ENCODE data around the gene PITX3. TPM values are rescaled to one million over a fixed set of nuclear protein-coding genes. Genes with fewer than 3 reads are reported as not detected.
"Not testable (repeated sequence)": the region's sequence is repeated elsewhere in the genome, so short reads cannot be mapped to it uniquely, and the experiment has no call there.

PITX3 gene
- total RNA-seq, 4 donors from 2014 or later: 0.30 TPM; not detected in 3

DNA sequence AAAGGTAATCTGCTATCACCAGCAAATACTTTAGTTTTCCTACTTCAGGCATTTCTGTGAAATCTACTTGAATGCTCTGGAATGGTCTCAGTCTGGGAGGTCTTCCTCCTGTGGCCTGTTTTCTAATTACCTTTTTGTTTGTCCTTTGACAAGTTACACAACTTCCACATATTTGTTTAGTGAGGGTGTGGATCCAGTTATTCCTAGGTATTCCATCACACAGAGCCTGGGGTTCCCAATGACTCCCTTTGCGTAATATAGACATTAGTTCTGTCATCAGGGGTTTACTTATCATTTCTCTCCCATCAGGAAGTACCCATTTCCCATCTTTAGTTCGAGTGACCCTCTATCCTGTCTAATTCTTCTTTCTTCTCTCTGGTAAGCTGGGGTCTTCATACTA, 43.3 kb downstream of the PITX3 start:
- TF ChIP-seq POLR2A (IDR thresholded peaks at IDR 0.05) (no peak), EP300 (IDR thresholded peaks at IDR 0.05) (no peak), POLR2AphosphoS5 (IDR thresholded peaks at IDR 0.05) (no peak), CTCF (IDR thresholded peaks at IDR 0.05) (no peak)
- H3K36me3 ChIP-seq: no peaks in the 10 kb centered on the region
- no peaks in the 10 kb centered on the region for H3K9me3 ChIP-seq
- 45 to 65% methylated on average over 2 of the region's 2 CpGs for WGBS, 2 donors (ENCODE audit: low coverage in 1 of 2)
- H3K27ac ChIP-seq: no peak overlapping the region
- peaks cover 19% of the 10 kb centered on the region for H3K27me3 ChIP-seq
- no peak overlapping the region for H3K4me3 ChIP-seq
- no peaks in the 10 kb centered on the region for H3K4me1 ChIP-seq
- ATAC-seq: no peak

DNA sequence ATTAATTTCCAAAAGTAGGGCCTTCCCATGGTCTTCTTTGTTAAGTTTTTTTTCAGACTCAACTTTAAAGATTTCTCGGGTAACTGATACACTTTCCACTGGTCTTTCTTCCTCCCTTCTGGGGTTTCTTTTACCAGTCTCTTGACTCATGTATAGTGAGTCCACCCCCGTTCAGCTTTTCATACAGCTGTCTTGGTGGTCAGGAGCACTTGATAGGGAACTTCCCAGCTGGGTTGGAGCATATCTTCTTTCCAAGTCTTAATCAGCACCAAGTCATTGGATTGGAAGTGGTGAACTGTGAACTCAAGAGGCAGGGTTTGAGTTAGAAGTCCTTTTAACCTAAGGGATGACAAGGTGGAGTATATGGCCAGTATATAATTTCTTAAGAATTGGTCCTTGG, 44.4 kb downstream of the PITX3 start:
- no peaks in the 10 kb centered on the region for H3K4me1 ChIP-seq
- 65% methylated on average over 2 of the region's 2 CpGs; no CpG with 5 or more reads in 1 of the 2 donors for WGBS, 2 donors (ENCODE audit: low coverage in 1 of 2)
- TF ChIP-seq EP300 (IDR thresholded peaks at IDR 0.05) (no peak), POLR2AphosphoS5 (IDR thresholded peaks at IDR 0.05) (no peak), POLR2A (IDR thresholded peaks at IDR 0.05) (no peak), CTCF (IDR thresholded peaks at IDR 0.05) (no peak)
- H3K27ac ChIP-seq: no peak overlapping the region
- no peak overlapping the region for H3K4me3 ChIP-seq
- no peaks in the 10 kb centered on the region for H3K9me3 ChIP-seq
- H3K36me3 ChIP-seq: no peaks in the 10 kb centered on the region
- H3K27me3 ChIP-seq: peaks cover 19% of the 10 kb centered on the region
- no peak for ATAC-seq

DNA sequence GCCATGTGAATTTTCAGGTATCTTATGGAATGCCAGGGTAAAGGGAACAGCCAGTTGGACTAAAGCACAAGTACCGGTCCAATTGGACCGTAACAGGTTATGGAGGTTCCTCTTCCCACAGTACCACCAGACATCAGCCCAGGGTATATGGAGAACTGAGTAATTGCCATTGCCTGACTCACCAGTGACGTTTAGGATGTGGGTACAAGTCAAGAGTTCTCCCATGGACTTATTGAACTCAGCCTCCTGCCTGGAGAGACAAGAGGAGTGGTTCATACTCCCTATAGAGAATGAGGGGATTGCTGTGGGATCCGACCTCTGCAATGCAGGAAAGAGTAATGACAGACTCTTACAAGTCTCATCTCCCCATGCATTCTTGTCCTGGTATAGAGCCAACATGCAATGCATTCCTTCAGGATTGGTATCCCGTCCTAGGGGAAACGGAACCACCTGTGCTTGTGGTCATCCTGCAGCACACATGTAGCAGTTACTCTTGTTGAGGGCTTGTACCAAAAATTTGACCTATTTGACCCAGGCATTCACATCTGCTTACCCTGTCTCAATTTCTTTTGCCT, 45.9 kb downstream of the PITX3 start:
- TF ChIP-seq POLR2A (IDR thresholded peaks at IDR 0.05): no peak
- TF ChIP-seq POLR2AphosphoS5 (IDR thresholded peaks at IDR 0.05): no peak
- TF ChIP-seq CTCF (IDR thresholded peaks at IDR 0.05): no peak
- no peak for TF ChIP-seq EP300 (IDR thresholded peaks at IDR 0.05)
- Histone ChIP-seq H3K9me3 (no peaks in the 10 kb centered on the region), H3K27me3 (peaks cover 10% of the 10 kb centered on the region), H3K4me3 (no peak overlapping the region), H3K4me1 (no peaks in the 10 kb centered on the region), H3K27ac (no peak overlapping the region), H3K36me3 (no peaks in the 10 kb centered on the region)
- ATAC-seq: no peak
- WGBS, 2 donors (ENCODE audit: low coverage in 1 of 2): 84 to 93% methylated on average over 4 to 5 of the region's 6 CpGs

DNA sequence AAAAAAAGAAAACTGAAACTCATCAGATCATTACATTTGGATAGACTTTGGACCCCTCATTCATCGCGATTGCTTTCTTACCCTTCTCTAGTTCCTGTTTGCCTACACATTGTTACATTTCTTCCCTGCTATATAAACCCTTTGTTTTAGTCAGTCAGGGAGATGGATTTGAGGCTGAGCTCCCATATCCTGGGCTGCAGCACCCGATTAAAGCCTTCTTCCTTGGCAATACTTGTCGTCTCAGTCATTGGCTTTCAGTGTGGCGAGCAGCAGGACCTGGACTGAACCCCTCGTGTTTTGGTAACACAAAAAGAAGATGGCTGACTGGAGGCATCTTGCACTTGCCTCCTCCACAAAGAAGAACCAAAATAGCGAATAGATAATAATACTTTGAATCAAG, 49.4 kb downstream of the PITX3 start:
- WGBS, 2 donors (ENCODE audit: low coverage in 1 of 2): 77 to 95% methylated on average over 4 to 5 of the region's 7 CpGs
- Histone ChIP-seq H3K4me1 (peaks cover 0 to 5% (median 0%) of the 10 kb centered on the region in 3 donors), H3K36me3 (no peaks in the 10 kb centered on the region), H3K4me3 (no peak overlapping the region), H3K27me3 (no peaks in the 10 kb centered on the region), H3K27ac (no peak overlapping the region), H3K9me3 (no peaks in the 10 kb centered on the region)
- no peak for ATAC-seq
- TF ChIP-seq POLR2AphosphoS5 (IDR thresholded peaks at IDR 0.05): no peak
- no peak for TF ChIP-seq POLR2A (IDR thresholded peaks at IDR 0.05)
- TF ChIP-seq EP300 (IDR thresholded peaks at IDR 0.05): no peak
- TF ChIP-seq CTCF (IDR thresholded peaks at IDR 0.05): no peak

- H3K9me3 ChIP-seq, H3K27ac ChIP-seq, H3K27me3 ChIP-seq, H3K4me3 ChIP-seq, H3K4me1 ChIP-seq, ATAC-seq, H3K36me3 ChIP-seq: not testable (repeated sequence)
- 47 to 54% methylated on average over 2 to 4 of the region's 7 CpGs for WGBS, 2 donors (ENCODE audit: low coverage in 1 of 2)
Measured at GRCh38 chr10:102188941-102189898, 52.1 kb downstream of the PITX3 start.

Measured in gastroesophageal sphincter (tissue), 4 donors.